Measurements from ENCODE around the gene TLR5.

Gene TLR5

DNA sequence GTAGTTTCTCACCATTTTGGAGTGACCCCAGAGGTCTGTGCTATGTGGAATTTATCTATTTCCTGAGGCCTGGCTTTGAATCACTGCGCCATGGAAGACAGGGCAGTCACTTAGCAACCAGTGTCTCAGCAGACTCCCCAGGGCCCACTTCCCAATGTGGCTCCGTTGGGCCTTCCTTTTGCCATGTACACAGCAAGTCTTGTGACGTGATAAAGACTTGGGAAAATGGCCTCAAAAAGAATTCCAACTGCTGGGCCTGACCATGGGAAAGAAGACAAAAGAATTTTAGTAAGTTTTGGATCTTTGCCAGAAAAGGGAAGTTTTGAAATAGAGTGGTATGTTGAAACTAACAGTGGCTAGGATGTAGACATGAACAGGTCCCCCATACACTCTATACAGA lies 36.2 kb downstream of the TLR5 start:
- no peaks in the 10 kb centered on the region for H3K4me1 ChIP-seq (ENCODE audit: insufficient read depth, poor library complexity, severe bottlenecking)
- no peaks in the 10 kb centered on the region for H3K9me3 ChIP-seq (ENCODE audit: severe bottlenecking)
- H3K36me3 ChIP-seq (ENCODE audit: low read depth): no peaks in the 10 kb centered on the region
- no peaks in the 10 kb centered on the region for H3K27me3 ChIP-seq (ENCODE audit: insufficient read depth, poor library complexity, severe bottlenecking)
- no peak overlapping the region for H3K27ac ChIP-seq (ENCODE audit: poor library complexity, severe bottlenecking)
- no peak overlapping the region for H3K4me3 ChIP-seq (ENCODE audit: severe bottlenecking)
- no peak for DNase-seq (ENCODE audit: low spot score)
- TF ChIP-seq, protein P1, sequence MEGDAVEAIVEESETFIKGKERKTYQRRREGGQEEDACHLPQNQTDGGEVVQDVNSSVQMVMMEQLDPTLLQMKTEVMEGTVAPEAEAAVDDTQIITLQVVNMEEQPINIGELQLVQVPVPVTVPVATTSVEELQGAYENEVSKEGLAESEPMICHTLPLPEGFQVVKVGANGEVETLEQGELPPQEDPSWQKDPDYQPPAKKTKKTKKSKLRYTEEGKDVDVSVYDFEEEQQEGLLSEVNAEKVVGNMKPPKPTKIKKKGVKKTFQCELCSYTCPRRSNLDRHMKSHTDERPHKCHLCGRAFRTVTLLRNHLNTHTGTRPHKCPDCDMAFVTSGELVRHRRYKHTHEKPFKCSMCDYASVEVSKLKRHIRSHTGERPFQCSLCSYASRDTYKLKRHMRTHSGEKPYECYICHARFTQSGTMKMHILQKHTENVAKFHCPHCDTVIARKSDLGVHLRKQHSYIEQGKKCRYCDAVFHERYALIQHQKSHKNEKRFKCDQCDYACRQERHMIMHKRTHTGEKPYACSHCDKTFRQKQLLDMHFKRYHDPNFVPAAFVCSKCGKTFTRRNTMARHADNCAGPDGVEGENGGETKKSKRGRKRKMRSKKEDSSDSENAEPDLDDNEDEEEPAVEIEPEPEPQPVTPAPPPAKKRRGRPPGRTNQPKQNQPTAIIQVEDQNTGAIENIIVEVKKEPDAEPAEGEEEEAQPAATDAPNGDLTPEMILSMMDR (IDR thresholded peaks at IDR 0.05; ENCODE audit: poor library complexity, severe bottlenecking): no peak
- ATAC-seq (ENCODE audit: low read depth): no peak

DNA sequence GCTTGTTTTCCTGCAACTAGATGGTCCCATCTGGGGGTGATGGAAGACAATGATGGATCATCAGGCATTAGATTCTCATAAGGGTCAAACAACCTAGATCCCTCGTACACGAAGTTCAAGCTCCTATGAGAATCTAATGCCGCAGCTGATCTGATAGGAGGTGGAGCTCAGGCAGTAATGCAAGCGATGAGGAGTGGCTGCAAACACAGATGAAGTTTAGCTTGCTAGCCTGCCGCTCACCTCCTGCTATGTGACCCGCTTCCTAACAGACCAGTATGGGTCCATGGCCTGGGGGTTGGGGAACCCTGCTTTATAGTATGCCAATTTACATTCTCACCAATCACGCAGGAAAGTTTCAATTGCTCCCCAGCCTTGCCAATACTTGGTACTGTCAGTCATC lies 37.5 kb downstream of the TLR5 start:
- DNase-seq (ENCODE audit: low spot score) (no peak), ATAC-seq (ENCODE audit: low read depth) (no peak)
- TF ChIP-seq, protein P1 (IDR thresholded peaks at IDR 0.05; ENCODE audit: poor library complexity, severe bottlenecking): no peak
- Histone ChIP-seq H3K4me3 (ENCODE audit: severe bottlenecking) (no peak overlapping the region), H3K27me3 (ENCODE audit: insufficient read depth, poor library complexity, severe bottlenecking) (no peaks in the 10 kb centered on the region), H3K27ac (ENCODE audit: poor library complexity, severe bottlenecking) (no peak overlapping the region), H3K4me1 (ENCODE audit: insufficient read depth, poor library complexity, severe bottlenecking) (no peaks in the 10 kb centered on the region), H3K9me3 (ENCODE audit: severe bottlenecking) (no peaks in the 10 kb centered on the region), H3K36me3 (ENCODE audit: low read depth) (no peaks in the 10 kb centered on the region)

DNA sequence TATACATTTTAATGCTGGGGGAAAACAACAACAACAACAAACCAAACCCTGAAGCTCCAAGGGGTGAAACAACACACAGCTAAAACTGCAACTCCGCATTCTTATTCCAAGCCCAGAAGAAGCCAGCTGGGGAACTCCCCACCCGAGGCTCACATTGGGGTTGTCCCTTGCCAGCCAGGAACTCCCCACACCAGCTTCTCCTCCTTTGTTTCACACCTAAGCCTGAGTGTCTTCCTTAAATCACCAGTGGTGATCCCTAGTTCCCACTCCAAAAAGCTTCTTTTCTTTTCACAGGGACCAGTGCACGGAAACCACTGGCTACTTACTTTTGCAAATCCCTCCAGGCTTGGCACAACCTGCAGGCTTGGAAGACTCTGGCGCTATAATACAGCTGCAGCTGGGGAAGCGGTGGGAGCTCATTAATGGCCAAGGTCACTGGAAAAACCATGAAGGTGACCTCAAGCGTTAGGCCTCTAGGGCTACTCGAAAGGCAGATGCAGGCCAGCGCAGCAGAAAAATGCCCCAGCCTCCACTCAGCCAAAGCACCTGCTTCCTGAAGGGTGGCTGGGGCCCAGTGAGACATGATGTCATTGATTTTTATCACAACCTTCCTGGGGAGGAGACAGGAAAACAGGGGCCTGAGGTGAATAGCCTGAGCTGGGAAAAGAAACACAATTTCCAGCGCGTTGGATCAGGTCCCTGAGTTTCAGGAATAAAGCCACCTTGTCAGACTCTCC lies 40.1 kb downstream of the TLR5 start:
- no peak overlapping the region for H3K27ac ChIP-seq (ENCODE audit: poor library complexity, severe bottlenecking)
- TF ChIP-seq, protein P1 (IDR thresholded peaks at IDR 0.05; ENCODE audit: poor library complexity, severe bottlenecking): no peak
- H3K36me3 ChIP-seq (ENCODE audit: low read depth): no peaks in the 10 kb centered on the region
- no peak overlapping the region for H3K4me3 ChIP-seq (ENCODE audit: severe bottlenecking)
- H3K9me3 ChIP-seq (ENCODE audit: severe bottlenecking): no peaks in the 10 kb centered on the region
- DNase-seq (ENCODE audit: low spot score): no peak
- no peaks in the 10 kb centered on the region for H3K27me3 ChIP-seq (ENCODE audit: insufficient read depth, poor library complexity, severe bottlenecking)
- H3K4me1 ChIP-seq (ENCODE audit: insufficient read depth, poor library complexity, severe bottlenecking): no peaks in the 10 kb centered on the region
- ATAC-seq (ENCODE audit: low read depth): no peak

DNA sequence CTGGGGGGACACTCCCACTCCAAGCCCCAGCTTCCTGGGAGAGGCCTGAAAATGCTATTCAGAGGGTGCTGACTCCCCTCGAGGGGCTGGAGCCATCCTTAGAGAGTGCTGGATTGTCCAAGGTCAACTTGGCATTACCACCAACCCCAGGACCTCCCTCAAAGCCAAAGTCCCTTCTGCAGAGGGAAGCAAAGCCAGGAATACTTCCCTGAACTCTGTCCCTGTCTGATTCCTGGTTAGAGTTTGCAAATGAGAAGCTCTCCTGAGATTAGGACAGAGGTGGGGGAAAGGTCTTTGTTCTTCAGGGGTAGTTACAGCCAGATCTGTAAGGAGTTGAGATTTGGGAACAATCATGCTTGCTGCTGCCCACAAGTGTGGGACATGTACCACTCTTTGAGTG lies 45.3 kb downstream of the TLR5 start:
- DNase-seq (ENCODE audit: low spot score) (no peak), ATAC-seq (ENCODE audit: low read depth) (no peak)
- H3K4me1 ChIP-seq (ENCODE audit: insufficient read depth, poor library complexity, severe bottlenecking): no peaks in the 10 kb centered on the region
- H3K27me3 ChIP-seq (ENCODE audit: insufficient read depth, poor library complexity, severe bottlenecking): no peaks in the 10 kb centered on the region
- H3K9me3 ChIP-seq (ENCODE audit: severe bottlenecking): no peaks in the 10 kb centered on the region
- H3K27ac ChIP-seq (ENCODE audit: poor library complexity, severe bottlenecking): no peak overlapping the region
- TF ChIP-seq, protein P1 (IDR thresholded peaks at IDR 0.05; ENCODE audit: poor library complexity, severe bottlenecking): no peak
- H3K36me3 ChIP-seq (ENCODE audit: low read depth): no peaks in the 10 kb centered on the region
- H3K4me3 ChIP-seq (ENCODE audit: severe bottlenecking): no peak overlapping the region

DNA sequence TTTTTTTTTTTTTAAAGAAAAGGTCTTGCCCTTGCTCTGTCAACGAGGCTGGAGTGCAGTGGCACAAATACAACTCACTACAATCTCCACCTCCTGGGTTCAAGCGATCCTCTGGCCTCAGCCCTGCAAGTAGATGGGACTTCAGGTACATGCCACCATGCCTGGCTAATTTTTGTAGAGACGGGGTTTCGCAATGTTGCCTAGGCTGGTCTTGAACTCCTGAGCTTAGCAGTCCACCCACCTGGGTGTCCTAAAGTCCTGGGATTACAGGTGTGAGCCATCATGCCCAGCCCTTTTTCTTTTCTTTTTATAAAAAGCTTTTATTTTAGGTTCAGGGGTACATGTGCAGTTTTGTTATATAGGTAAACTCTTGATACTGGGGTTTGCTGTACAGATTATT lies 47.2 kb downstream of the TLR5 start:
- Histone ChIP-seq H3K4me3 (ENCODE audit: severe bottlenecking) (no peak overlapping the region), H3K9me3 (ENCODE audit: severe bottlenecking) (no peaks in the 10 kb centered on the region), H3K27ac (ENCODE audit: poor library complexity, severe bottlenecking) (no peak overlapping the region), H3K4me1 (ENCODE audit: insufficient read depth, poor library complexity, severe bottlenecking) (no peaks in the 10 kb centered on the region), H3K27me3 (ENCODE audit: insufficient read depth, poor library complexity, severe bottlenecking) (no peaks in the 10 kb centered on the region), H3K36me3 (ENCODE audit: low read depth) (no peaks in the 10 kb centered on the region)
- DNase-seq (ENCODE audit: low spot score) (no peak), ATAC-seq (ENCODE audit: low read depth) (no peak)
- TF ChIP-seq, protein P1 (IDR thresholded peaks at IDR 0.05; ENCODE audit: poor library complexity, severe bottlenecking): no peak
